Panc1 (cell line): ENCODE measurements around the gene EPHA10. TPM values are rescaled to one million over a fixed set of nuclear protein-coding genes. Genes with fewer than 3 reads are reported as not detected.

Experiments used
- ATAC-seq: fragments of 200-7000 bp; cut with Tn5 transposase; 2 replicates; pipeline ENCODE4 v1.9.1; 2020; ENCODE audit warnings: mild to moderate bottlenecking, moderate library complexity
- Bru-seq: library from RNA; stranded (reverse); fragments of 400-500 nt; gene quantifications from one replicate; lab custom pipeline; 2021; lab: Mats Ljungman, UMichigan
- BruChase-seq, 2 experiments: library from RNA; stranded (reverse); fragments of 400-500 nt; gene quantifications; one replicate each; lab custom pipeline; 2021; lab: Mats Ljungman, UMichigan
- BruUV-seq: library from RNA; stranded (reverse); fragments of 400-500 nt; replicated peaks from 2 replicates; lab custom pipeline; 2021; lab: Mats Ljungman, UMichigan
- CTCF ChIA-PET: fragments of 300-600 bp; sonication (Branson Sonifier 250); formaldehyde crosslinking; loops from one replicate; lab custom pipeline; 2022; ENCODE audit warnings: antibody characterized with exemption; lab: Charles Lee
- POLR2A ChIA-PET: fragments of 300-600 bp; sonication (Branson Sonifier 250); formaldehyde crosslinking; loops from one replicate; lab custom pipeline; 2022; ENCODE audit warnings: antibody characterized with exemption; lab: Charles Lee
- DNase-seq: peaks from one replicate; pipeline ENCODE4 v3.0.0-alpha.2; 2010; ENCODE audit warnings: low read depth, low spot score
- H3K27ac ChIP-seq: 2 replicates; pipeline ENCODE4 v1.5.1; 2011; ENCODE audit warnings: mild to moderate bottlenecking, low read length, inconsistent platforms
- H3K27me3 ChIP-seq: fragments of 200-500 bp; sonication (Bioruptor generic); 2 replicates; pipeline ENCODE4 v1.6.0; 2014; ENCODE audit warnings: low read length, inconsistent platforms; ENCODE audit not compliant: control insufficient read depth, insufficient read depth
- H3K36me3 ChIP-seq: fragments of 200-500 bp; sonication (Bioruptor generic); 2 replicates; pipeline ENCODE4 v1.5.1; 2014; ENCODE audit warnings: inconsistent platforms, mild to moderate bottlenecking, low read length, moderate library complexity; ENCODE audit not compliant: control insufficient read depth, insufficient read depth
- H3K4me1 ChIP-seq: 2 replicates; pipeline ENCODE4 v1.5.1; 2011; ENCODE audit warnings: inconsistent platforms, mild to moderate bottlenecking, low read length, moderate library complexity; ENCODE audit not compliant: control insufficient read depth, insufficient read depth
- H3K4me3 ChIP-seq, 2 experiments: 2 replicates each; pipeline ENCODE4 v1.5.1; 2011 to 2012; ENCODE audit warnings: low read depth in 2 of 2, low read length in 2 of 2, mild to moderate bottlenecking in 2 of 2, inconsistent platforms in 1 of 2, moderate library complexity in 1 of 2
- H3K9me3 ChIP-seq: fragments of 200-500 bp; sonication (Bioruptor generic); 2 replicates; pipeline ENCODE4 v1.5.1; 2014; ENCODE audit warnings: low read depth, mild to moderate bottlenecking, inconsistent platforms, low read length, moderate library complexity; ENCODE audit not compliant: control insufficient read depth, insufficient read depth
- CTCF ChIP-seq: fragments of 450-650 bp; IDR thresholded peaks from 2 replicates; pipeline ENCODE4 v1.5.1; 2017; ENCODE audit warnings: mild to moderate bottlenecking
- POLR2AphosphoS5 ChIP-seq: IDR thresholded peaks from 2 replicates; pipeline ENCODE4 v1.6.1; 2012; ENCODE audit warnings: mild to moderate bottlenecking, low read depth, low read length, moderate library complexity
- SIN3A ChIP-seq: IDR thresholded peaks from 2 replicates; pipeline ENCODE4 v1.6.1; 2012; ENCODE audit warnings: low read depth, mild to moderate bottlenecking, low read length, moderate library complexity, borderline replicate concordance; ENCODE audit not compliant: insufficient read depth
- TCF7L2 ChIP-seq: IDR thresholded peaks from 2 replicates; pipeline ENCODE4 v1.6.1; 2011; ENCODE audit warnings: mild to moderate bottlenecking, low read depth, low read length, inconsistent platforms
- in situ Hi-C: cut with HindIII; loops from 2 replicates; pipeline ENCODE4 v1.10.0; 2016; ENCODE audit warnings: low sequenced_read_pairs, low pct_unique_long_range_greater_than_20kb
- intact Hi-C: fragments of 100-400 bp; cut with micrococcal nuclease; formaldehyde crosslinking; loops from one replicate; pipeline ENCODE4 v1.10.0; 2022; ENCODE audit not compliant: unreplicated experiment
- long read RNA-seq: library from polyadenylated mRNA; unstranded; transcript quantifications from one replicate; pipeline ENCODE4 v2.0.0, GENCODE V29; 2021; ENCODE audit not compliant: unreplicated experiment
- polyA plus RNA-seq: library from polyadenylated mRNA; unstranded; fragments of >200 nt; gene quantifications from one replicate; pipeline ENCODE4 v1.2.1, GENCODE V29; 2012; ENCODE audit warnings: missing spikeins; ENCODE audit not compliant: insufficient read length
- total RNA-seq: library from RNA; stranded (reverse); gene quantifications from one replicate; pipeline ENCODE4 v1.2.1, GENCODE V29; 2021; ENCODE audit not compliant: unreplicated experiment
- TF ChIP-seq, protein P1 (sequence below), 2 experiments: IDR thresholded peaks; 2 replicates each; pipeline ENCODE4 v1.6.1; 2011 to 2012; ENCODE audit warnings: low read depth in 2 of 2, control low read depth in 1 of 2, low read length in 1 of 2, mild to moderate bottlenecking in 1 of 2, moderate library complexity in 1 of 2; ENCODE audit not compliant: insufficient read depth in 1 of 2

Gene EPHA10
- total RNA-seq = 2.8 TPM
- polyA plus RNA-seq = 2.3 TPM
- Bru-seq, nascent RNA = percentile 36 among the genes with signal in this experiment
- BruChase-seq, experiment 1, labeled RNA remaining after a 2-hour chase = percentile 40 among the genes with signal in this experiment
- percentile 39 among the genes with signal in this experiment for BruChase-seq, experiment 2, labeled RNA remaining after a 6-hour chase
- long read RNA-seq, partial matches to known transcripts = 1 of 1 reads
- long read RNA-seq, other reads (novel, unspliced or antisense) = 0 of 1 reads

GRCh38 chr1:37764888-37765441 is at the start of gene EPHA10:
EPHA10 (minus strand) TSS chr1:37765120; CDS start chr1:37765066, 54 bp downstream.
- DNase-seq (no peak), ATAC-seq (peak; percentile 12; the same call in 1 of the 2 replicates)
- Histone ChIP-seq H3K9me3 (no peaks in the 10 kb centered on the region), H3K4me3 (peak within 1 kb of the TSS; percentile 39 to 54), H3K36me3 (no peaks in the 10 kb centered on the region), H3K27ac (no peak within 1 kb of the TSS), H3K4me1 (peaks cover 10% of the 10 kb centered on the region; the same call in 1 of the 2 replicates), H3K27me3 (peaks cover 27% of the 10 kb centered on the region)
- in situ Hi-C loops = no loop called here
- TF ChIP-seq, protein P1, sequence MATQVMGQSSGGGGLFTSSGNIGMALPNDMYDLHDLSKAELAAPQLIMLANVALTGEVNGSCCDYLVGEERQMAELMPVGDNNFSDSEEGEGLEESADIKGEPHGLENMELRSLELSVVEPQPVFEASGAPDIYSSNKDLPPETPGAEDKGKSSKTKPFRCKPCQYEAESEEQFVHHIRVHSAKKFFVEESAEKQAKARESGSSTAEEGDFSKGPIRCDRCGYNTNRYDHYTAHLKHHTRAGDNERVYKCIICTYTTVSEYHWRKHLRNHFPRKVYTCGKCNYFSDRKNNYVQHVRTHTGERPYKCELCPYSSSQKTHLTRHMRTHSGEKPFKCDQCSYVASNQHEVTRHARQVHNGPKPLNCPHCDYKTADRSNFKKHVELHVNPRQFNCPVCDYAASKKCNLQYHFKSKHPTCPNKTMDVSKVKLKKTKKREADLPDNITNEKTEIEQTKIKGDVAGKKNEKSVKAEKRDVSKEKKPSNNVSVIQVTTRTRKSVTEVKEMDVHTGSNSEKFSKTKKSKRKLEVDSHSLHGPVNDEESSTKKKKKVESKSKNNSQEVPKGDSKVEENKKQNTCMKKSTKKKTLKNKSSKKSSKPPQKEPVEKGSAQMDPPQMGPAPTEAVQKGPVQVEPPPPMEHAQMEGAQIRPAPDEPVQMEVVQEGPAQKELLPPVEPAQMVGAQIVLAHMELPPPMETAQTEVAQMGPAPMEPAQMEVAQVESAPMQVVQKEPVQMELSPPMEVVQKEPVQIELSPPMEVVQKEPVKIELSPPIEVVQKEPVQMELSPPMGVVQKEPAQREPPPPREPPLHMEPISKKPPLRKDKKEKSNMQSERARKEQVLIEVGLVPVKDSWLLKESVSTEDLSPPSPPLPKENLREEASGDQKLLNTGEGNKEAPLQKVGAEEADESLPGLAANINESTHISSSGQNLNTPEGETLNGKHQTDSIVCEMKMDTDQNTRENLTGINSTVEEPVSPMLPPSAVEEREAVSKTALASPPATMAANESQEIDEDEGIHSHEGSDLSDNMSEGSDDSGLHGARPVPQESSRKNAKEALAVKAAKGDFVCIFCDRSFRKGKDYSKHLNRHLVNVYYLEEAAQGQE (IDR thresholded peaks at IDR 0.05; ENCODE audit: insufficient read depth in 1 of 2, low read depth in 2 of 2, low read length in 1 of 2) = no peak; a peak in 1 of 4 replicates
- no peak for TF ChIP-seq SIN3A
- TF ChIP-seq TCF7L2 = no peak
- TF ChIP-seq POLR2AphosphoS5 = no peak
- no peak for TF ChIP-seq CTCF
- intact Hi-C loops = no loop called here
- ChIA-PET CTCF (interaction anchor here (0.7 kb wide), 1 partner anchor 11 kb away, joined by 8 read pairs; no protein-coding TSS in a partner anchor), POLR2A (interaction anchor here (0.6 kb wide), 1 partner anchor 1250 kb away, joined by 3 read pairs; no protein-coding TSS in a partner anchor)
- BruUV-seq = no TSS peak

DNA sequence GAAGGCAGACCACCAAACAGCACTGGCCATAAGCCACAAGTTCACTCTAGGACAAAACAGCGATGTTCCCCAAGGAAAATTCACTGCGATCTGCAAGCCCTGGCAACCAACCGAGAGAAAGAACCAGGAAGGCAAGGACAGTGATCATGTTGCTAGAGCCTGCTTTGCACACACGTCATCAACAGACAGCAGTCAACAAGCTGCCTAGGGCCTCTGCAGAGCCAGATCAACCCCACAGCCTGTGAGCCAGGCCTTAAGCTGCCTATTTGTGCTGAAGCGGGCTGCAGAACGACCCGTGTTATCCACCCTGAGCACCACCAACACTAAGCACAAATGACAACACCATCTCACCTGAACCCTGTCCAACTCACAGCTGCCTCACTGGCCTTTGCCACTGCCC is 49.3 kb upstream of the EPHA10 start:
- CTCF ChIA-PET = no interaction called here
- ATAC-seq = no peak

More for the DNA sequence above, 49.3 kb upstream of the EPHA10 start:
- Histone ChIP-seq H3K9me3 (no peaks in the 10 kb centered on the region), H3K27me3 (no peaks in the 10 kb centered on the region), H3K36me3 (peaks cover 12% of the 10 kb centered on the region), H3K27ac (no peak overlapping the region), H3K4me1 (peaks cover 20% of the 10 kb centered on the region), H3K4me3 (no peak overlapping the region)
- BruUV-seq = no TSS peak
- DNase-seq = no peak
- POLR2A ChIA-PET = no interaction called here
- intact Hi-C loops = no loop called here
- in situ Hi-C loops = no loop called here
- TF ChIP-seq POLR2AphosphoS5 = no peak
- no peak for TF ChIP-seq CTCF
- TF ChIP-seq SIN3A = no peak
- TF ChIP-seq, protein P1 (IDR thresholded peaks at IDR 0.05; ENCODE audit: insufficient read depth in 1 of 2, low read depth in 2 of 2, low read length in 1 of 2) = no peak
- TF ChIP-seq TCF7L2 = no peak
